ENCODE measurements around the gene CCT6A. TPM values are rescaled to one million over a fixed set of nuclear protein-coding genes. Genes with fewer than 3 reads are reported as not detected.

The CCT6A gene
- total RNA-seq, 2 experiments from 2014 or later, result 94.9 to 102 TPM

Other genes with a start within 250 kb of the CCT6A start
- not detected for gene SEPTIN14, start 189.0 kb upstream of the CCT6A start, total RNA-seq
- 1 to 10 TPM; 1.2 to 1.8 TPM for gene ZNF713, start 164.3 kb upstream of the CCT6A start, total RNA-seq
- gene MRPS17, start 99.9 kb upstream of the CCT6A start, total RNA-seq, result 10 to 100 TPM; 12.3 to 15.3 TPM
- gene NIPSNAP2, start 87.2 kb upstream of the CCT6A start, total RNA-seq, result 10 to 100 TPM; 29.6 to 32.6 TPM
- 10 to 100 TPM in 1 of 2 experiments, 1 to 10 TPM in 1; 7.9 to 10.1 TPM for gene PSPH, start 321 bp upstream of the CCT6A start, total RNA-seq
- gene SUMF2, start 12.5 kb downstream of the CCT6A start, total RNA-seq, result 100 to 1,000 TPM; 147 to 156 TPM
- 1 to 10 TPM; 2.3 to 2.4 TPM for gene PHKG1, start 41.2 kb downstream of the CCT6A start, total RNA-seq
- gene CHCHD2, start 54.7 kb downstream of the CCT6A start, total RNA-seq, result 100 to 1,000 TPM; 354 to 370 TPM
- not detected for gene NUPR2, start 64.7 kb downstream of the CCT6A start, total RNA-seq

All from activated naive CD8-positive, alpha-beta T cell treated with anti-CD3 and anti-CD28 coated beads, Interleukin-2, amount 10 ng/mL, durations not matched to agents 7 days and 5 days (primary cell).